ENCODE measurements around the gene ARPC5.

- TF ChIP-seq POLR2A (IDR thresholded peaks at IDR 0.05), result no peak
- no peak for TF ChIP-seq CTCF (IDR thresholded peaks at IDR 0.05 in 4 of 5, conservative IDR thresholded peaks at IDR 0.05 in 1 of 5)
These were observed 31.4 kb downstream of the ARPC5 start for GRCh38 chr1:183604038-183604808.

Measured in gastrocnemius medialis (tissue), 4 donors.